GM12878 (cell line): Measurements from ENCODE around the gene PRDM4. TPM values are rescaled to one million over a fixed set of nuclear protein-coding genes. Genes with fewer than 3 reads are reported as not detected.

Experiments used
- ATAC-seq: fragments of 200-7000 bp; cut with Tn5 transposase; 3 replicates; pipeline ENCODE4 v1.9.1; 2020; ENCODE audit warnings: mild to moderate bottlenecking, moderate library complexity
- BruUV-seq: library from RNA; stranded (reverse); fragments of 400-500 nt; replicated peaks from 2 replicates; lab custom pipeline; 2021; lab: Mats Ljungman, UMichigan
- CTCF ChIA-PET: fragments of 300-600 bp; sonication (Branson Sonifier 250); formaldehyde crosslinking; extraction: SDS; loops from one replicate; lab custom pipeline; 2021; ENCODE audit warnings: inconsistent platforms; lab: Yijun Ruan, JAX
- POLR2A ChIA-PET: fragments of 350-600 bp; formaldehyde crosslinking; extraction: SDS; loops from one replicate; lab custom pipeline; 2021; ENCODE audit warnings: inconsistent platforms; lab: Charles Lee
- RAD21 ChIA-PET: fragments of 300-600 bp; sonication (Branson Sonifier 250); formaldehyde crosslinking; loops from one replicate; lab custom pipeline; 2023; ENCODE audit warnings: antibody characterized with exemption; ENCODE audit not compliant: unreplicated experiment; lab: Charles Lee
- SMC1A ChIA-PET: fragments of 300-600 bp; sonication (Branson Sonifier 250); formaldehyde crosslinking; loops from one replicate; lab custom pipeline; 2023; ENCODE audit not compliant: unreplicated experiment, uncharacterized antibody; lab: Charles Lee
- DNase-seq: peaks from one replicate; pipeline ENCODE4 v3.0.0-alpha.2; 2011; ENCODE audit warnings: low read depth, low spot score
- FAIRE-seq: peaks from 3 replicates; lab custom pipeline; 2011; peaks lifted over from hg19 to GRCh38; lab: Jason Lieb, UNC
- H2AFZ ChIP-seq: 2 replicates; pipeline ENCODE4 v1.6.0; 2011; ENCODE audit warnings: low read depth, low read length, control low read depth; ENCODE audit not compliant: control insufficient read depth
- H3K27ac ChIP-seq: 2 replicates; pipeline ENCODE4 v1.5.1; 2011; ENCODE audit warnings: control low read depth; ENCODE audit not compliant: control insufficient read depth, insufficient read depth
- H3K27me3 ChIP-seq, 2 experiments: replicated peaks in 1 of 2; 2 replicates each; pipeline versions ENCODE4 v1.6.0 to v1.6.1; 2011; ENCODE audit warnings: low read length in 1 of 2; ENCODE audit not compliant: control insufficient read depth in 2 of 2, insufficient read depth in 2 of 2
- H3K36me3 ChIP-seq, 2 experiments: 2 replicates each; pipeline ENCODE4 v1.5.1; 2011; ENCODE audit warnings: low read length in 1 of 2; ENCODE audit not compliant: control insufficient read depth in 2 of 2, insufficient read depth in 2 of 2
- H3K4me1 ChIP-seq: 2 replicates; pipeline ENCODE4 v1.6.1; 2011; ENCODE audit warnings: mild to moderate bottlenecking, low read length, moderate library complexity, mixed read lengths; ENCODE audit not compliant: control insufficient read depth, insufficient read depth
- H3K4me2 ChIP-seq: 2 replicates; pipeline ENCODE4 v1.6.0; 2011; ENCODE audit warnings: control low read depth; ENCODE audit not compliant: control insufficient read depth, insufficient read depth
- H3K4me3 ChIP-seq: fragments of 200-600 bp; sonication (generic); 2 replicates; pipeline ENCODE4 v1.5.1; 2016
- H3K79me2 ChIP-seq: 2 replicates; pipeline ENCODE4 v1.6.0; 2011; ENCODE audit warnings: low read length; ENCODE audit not compliant: control insufficient read depth, insufficient read depth
- H3K9ac ChIP-seq: 2 replicates; pipeline ENCODE4 v1.8.0; 2011; ENCODE audit warnings: low read length, control low read depth, mixed read lengths; ENCODE audit not compliant: control insufficient read depth, insufficient read depth
- H3K9me3 ChIP-seq: replicated peaks from 3 replicates; pipeline ENCODE4 v1.5.1; 2011; ENCODE audit warnings: mild to moderate bottlenecking, low read length; ENCODE audit not compliant: control insufficient read depth, insufficient read depth
- H4K20me1 ChIP-seq: 2 replicates; pipeline ENCODE4 v1.6.0; 2011; ENCODE audit not compliant: control insufficient read depth, insufficient read depth
- ESRRA ChIP-seq: IDR thresholded peaks from 2 replicates; pipeline ENCODE4 v1.6.1; 2012; ENCODE audit warnings: mild to moderate bottlenecking, low read length, improper control_type of control experiment
- IKZF2 ChIP-seq, 2 experiments: fragments of 450-650 bp; IDR thresholded peaks; 2 replicates each; pipeline ENCODE4 v1.6.1; 2017; ENCODE audit warnings: mild to moderate bottlenecking in 2 of 2, moderate library complexity in 2 of 2
- NFYA ChIP-seq: IDR thresholded peaks from 2 replicates; pipeline ENCODE4 v1.6.1; 2011; ENCODE audit warnings: low read depth, mild to moderate bottlenecking, low read length, improper control_type of control experiment, borderline replicate concordance
- NR2C1 ChIP-seq: fragments of 450-650 bp; IDR thresholded peaks from 2 replicates; pipeline ENCODE4 v1.6.1; 2017; ENCODE audit warnings: antibody characterized with exemption, mild to moderate bottlenecking, moderate library complexity
- RUNX3 ChIP-seq: IDR thresholded peaks from 2 replicates; pipeline ENCODE4 v1.6.1; 2012; ENCODE audit warnings: low read length, inconsistent platforms
- SMARCA5 ChIP-seq: fragments of 450-650 bp; IDR thresholded peaks from 2 replicates; pipeline ENCODE4 v1.6.1; 2017; ENCODE audit warnings: mild to moderate bottlenecking
- SUZ12 ChIP-seq: fragments of 200-600 bp; sonication (generic); IDR thresholded peaks from one replicate; pipeline ENCODE4 v1.6.1; 2018; ENCODE audit warnings: antibody characterized with exemption, mild to moderate bottlenecking; ENCODE audit not compliant: unreplicated experiment
- in situ Hi-C: fragments of 300-500 bp; cut with MboI; formaldehyde crosslinking; loops from 9 replicates; pipeline ENCODE4 v1.14.3; 2018; ENCODE audit warnings: mixed read lengths
- intact Hi-C: fragments of 100-400 bp; cut with micrococcal nuclease; formaldehyde crosslinking; loops from one replicate; pipeline ENCODE4 v1.14.2; 2022; ENCODE audit not compliant: unreplicated experiment
- polyA plus RNA-seq, 11 experiments: library from polyadenylated mRNA; depleted of rRNA in 4 of 11; unstranded in 6 of 11; stranded (reverse) in 5 of 11; fragments of >200 nt; fragmentation: Nextera tagmentation in 4 of 11; fragmentation: Illumina TruSeq in 1 of 11; extraction: Ambion mirVana in 4 of 11; extraction: Trizol in 1 of 11; gene quantifications; 1 replicate in 1 of 11; 2 replicates in 10 of 11; pipeline versions ENCODE4 v1.2.1 to v1.2.3, GENCODE V29; 2011 to 2016; ENCODE audit warnings: inconsistent platforms in 2 of 11, missing spikeins in 2 of 11, low read depth in 1 of 11
- total RNA-seq, 4 experiments: library from RNA; depleted of rRNA in 3 of 4; stranded (reverse); fragments of >200 nt in 3 of 4; fragmentation: Illumina TruSeq in 1 of 4; extraction: Trizol in 1 of 4; gene quantifications; 2 replicates each; pipeline versions ENCODE4 v1.2.1 to v1.2.3, GENCODE V29; 2013 to 2021
- TF ChIP-seq, protein P1 (sequence below): IDR thresholded peaks from 2 replicates; pipeline ENCODE4 v1.6.1; 2012; ENCODE audit warnings: mild to moderate bottlenecking, low read depth, low read length
- TF ChIP-seq, protein P2 (sequence below): fragments of 450-650 bp; IDR thresholded peaks from 2 replicates; pipeline ENCODE4 v1.6.1; 2017; ENCODE audit warnings: low read depth, mild to moderate bottlenecking, moderate library complexity

PRDM4 gene
- total and polyA plus RNA-seq, 10 of the 15 experiments (the other 5 are each of a cell fraction or from before 2014, with no cell fraction given): 5.1 to 22.2 (median 15.0) TPM

DNA sequence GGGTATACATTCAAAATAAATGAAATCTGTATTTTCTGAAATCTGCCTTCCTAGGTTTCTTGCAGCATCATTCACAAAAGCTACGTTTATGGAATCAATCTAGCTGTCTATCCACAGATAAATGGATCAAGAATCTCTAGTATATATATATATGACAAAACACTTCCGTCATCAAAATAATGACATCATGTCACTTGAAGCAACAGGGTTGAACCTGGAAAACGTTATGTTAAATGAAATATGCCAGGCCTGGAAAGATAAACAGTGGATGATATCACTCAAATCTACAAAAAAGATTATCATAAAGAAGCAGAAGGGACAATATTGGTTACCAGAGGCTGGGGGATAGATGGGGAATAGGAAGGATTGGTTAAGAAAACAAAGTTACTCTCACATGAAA lies 42.2 kb upstream of the PRDM4 start (continued):
- TF ChIP-seq, protein P1, sequence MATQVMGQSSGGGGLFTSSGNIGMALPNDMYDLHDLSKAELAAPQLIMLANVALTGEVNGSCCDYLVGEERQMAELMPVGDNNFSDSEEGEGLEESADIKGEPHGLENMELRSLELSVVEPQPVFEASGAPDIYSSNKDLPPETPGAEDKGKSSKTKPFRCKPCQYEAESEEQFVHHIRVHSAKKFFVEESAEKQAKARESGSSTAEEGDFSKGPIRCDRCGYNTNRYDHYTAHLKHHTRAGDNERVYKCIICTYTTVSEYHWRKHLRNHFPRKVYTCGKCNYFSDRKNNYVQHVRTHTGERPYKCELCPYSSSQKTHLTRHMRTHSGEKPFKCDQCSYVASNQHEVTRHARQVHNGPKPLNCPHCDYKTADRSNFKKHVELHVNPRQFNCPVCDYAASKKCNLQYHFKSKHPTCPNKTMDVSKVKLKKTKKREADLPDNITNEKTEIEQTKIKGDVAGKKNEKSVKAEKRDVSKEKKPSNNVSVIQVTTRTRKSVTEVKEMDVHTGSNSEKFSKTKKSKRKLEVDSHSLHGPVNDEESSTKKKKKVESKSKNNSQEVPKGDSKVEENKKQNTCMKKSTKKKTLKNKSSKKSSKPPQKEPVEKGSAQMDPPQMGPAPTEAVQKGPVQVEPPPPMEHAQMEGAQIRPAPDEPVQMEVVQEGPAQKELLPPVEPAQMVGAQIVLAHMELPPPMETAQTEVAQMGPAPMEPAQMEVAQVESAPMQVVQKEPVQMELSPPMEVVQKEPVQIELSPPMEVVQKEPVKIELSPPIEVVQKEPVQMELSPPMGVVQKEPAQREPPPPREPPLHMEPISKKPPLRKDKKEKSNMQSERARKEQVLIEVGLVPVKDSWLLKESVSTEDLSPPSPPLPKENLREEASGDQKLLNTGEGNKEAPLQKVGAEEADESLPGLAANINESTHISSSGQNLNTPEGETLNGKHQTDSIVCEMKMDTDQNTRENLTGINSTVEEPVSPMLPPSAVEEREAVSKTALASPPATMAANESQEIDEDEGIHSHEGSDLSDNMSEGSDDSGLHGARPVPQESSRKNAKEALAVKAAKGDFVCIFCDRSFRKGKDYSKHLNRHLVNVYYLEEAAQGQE: no peak
- no peak for TF ChIP-seq NFYA
- TF ChIP-seq SMARCA5: no peak
- no peak for TF ChIP-seq SUZ12
- TF ChIP-seq, all 136 proteins: peak for 0

DNA sequence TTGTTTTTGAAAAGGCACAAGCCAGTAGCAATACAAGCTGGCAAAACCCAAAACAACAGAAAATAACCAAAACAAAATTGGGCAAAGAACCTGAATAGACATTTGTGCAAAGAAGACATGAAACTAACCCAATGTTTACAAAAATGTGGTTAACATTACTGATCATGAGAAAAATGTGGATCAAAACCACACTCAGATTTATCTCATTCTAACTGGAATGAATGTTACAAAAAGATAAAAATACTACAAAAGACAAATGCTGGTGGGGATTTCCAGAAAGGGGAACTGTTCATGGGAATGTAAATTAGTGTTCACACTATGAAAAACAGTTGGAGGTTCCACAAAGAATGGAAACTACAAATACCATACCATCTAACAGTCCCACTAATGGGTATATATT lies 40.2 kb upstream of the PRDM4 start:
- POLR2A ChIA-PET: no interaction called here

More for the DNA sequence above, 40.2 kb upstream of the PRDM4 start:
- ChIA-PET SMC1A (interaction anchor here (1.9 kb wide), 1 partner anchor 17 kb away, joined by 7 read pairs; no protein-coding TSS in a partner anchor), RAD21 (no interaction called here), CTCF (interaction anchor here (0.6 to 1.6 kb wide), 2 partner anchors 84 to 1761 kb away, joined by 3 read pairs; no protein-coding TSS in a partner anchor)
- in situ Hi-C loops (no loop called here), intact Hi-C loops (no loop called here)
- BruUV-seq: no TSS peak
- Histone ChIP-seq H3K79me2 (no peaks in the 10 kb centered on the region), H3K27me3 (no peaks in the 10 kb centered on the region; a peak in 1 of 4 replicates), H3K9ac (no peak overlapping the region), H3K9me3 (no peaks in the 10 kb centered on the region), H2AFZ (no peak overlapping the region), H4K20me1 (no peaks in the 10 kb centered on the region), H3K4me2 (no peak overlapping the region), H3K4me1 (peaks cover 3% of the 10 kb centered on the region; the same call in 1 of the 2 replicates), H3K27ac (no peak overlapping the region), H3K36me3 (no peaks in the 10 kb centered on the region), H3K4me3 (no peak overlapping the region)
- FAIRE-seq: no peak
- TF ChIP-seq RUNX3: peak; percentile 64
- peak; percentile 20 to 47; a peak in 1 of 4 replicates for TF ChIP-seq IKZF2 (IDR thresholded peaks at IDR 0.05)
- TF ChIP-seq NR2C1: no peak
- TF ChIP-seq, protein P2, sequence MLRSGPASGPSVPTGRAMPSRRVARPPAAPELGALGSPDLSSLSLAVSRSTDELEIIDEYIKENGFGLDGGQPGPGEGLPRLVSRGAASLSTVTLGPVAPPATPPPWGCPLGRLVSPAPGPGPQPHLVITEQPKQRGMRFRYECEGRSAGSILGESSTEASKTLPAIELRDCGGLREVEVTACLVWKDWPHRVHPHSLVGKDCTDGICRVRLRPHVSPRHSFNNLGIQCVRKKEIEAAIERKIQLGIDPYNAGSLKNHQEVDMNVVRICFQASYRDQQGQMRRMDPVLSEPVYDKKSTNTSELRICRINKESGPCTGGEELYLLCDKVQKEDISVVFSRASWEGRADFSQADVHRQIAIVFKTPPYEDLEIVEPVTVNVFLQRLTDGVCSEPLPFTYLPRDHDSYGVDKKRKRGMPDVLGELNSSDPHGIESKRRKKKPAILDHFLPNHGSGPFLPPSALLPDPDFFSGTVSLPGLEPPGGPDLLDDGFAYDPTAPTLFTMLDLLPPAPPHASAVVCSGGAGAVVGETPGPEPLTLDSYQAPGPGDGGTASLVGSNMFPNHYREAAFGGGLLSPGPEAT: peak; percentile 59; the same call in 1 of the 2 replicates
- TF ChIP-seq ESRRA: no peak
- no peak for DNase-seq
- no peak for ATAC-seq
